ENCODE results near the gene KCTD4. TPM values are rescaled to one million over a fixed set of nuclear protein-coding genes. Genes with fewer than 3 reads are reported as not detected.

KCTD4 gene
- total RNA-seq, 4 donors from 2014 or later: 0.78 TPM; not detected in 3

DNA sequence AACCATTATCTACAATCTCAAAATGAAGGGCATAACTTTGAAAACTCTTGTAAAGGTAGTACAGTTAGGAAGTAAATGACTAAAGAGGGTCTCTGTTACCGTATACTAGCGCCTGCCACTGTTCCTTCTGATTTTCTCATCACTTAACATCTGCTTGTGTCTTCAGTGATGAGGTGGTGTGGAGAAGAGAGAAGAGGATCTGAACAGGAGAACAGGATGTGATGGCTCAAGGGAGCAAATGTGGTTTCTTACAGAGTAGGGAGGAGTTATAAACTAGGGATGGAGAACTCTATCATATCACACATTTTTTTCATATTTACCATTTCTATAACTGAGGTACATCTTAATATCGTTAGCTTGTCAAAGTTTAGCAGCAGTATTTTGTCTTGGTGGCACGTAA, 1.1 kb downstream of the KCTD4 start:
- H3K36me3 ChIP-seq: peaks cover 0 to 4% of the 10 kb centered on the region in 2 donors
- no peak overlapping the region for H3K4me3 ChIP-seq
- H3K27me3 ChIP-seq: no peaks in the 10 kb centered on the region
- H3K9me3 ChIP-seq: no peaks in the 10 kb centered on the region
- H3K4me1 ChIP-seq: peaks cover 0 to 2% (median 0%) of the 10 kb centered on the region in 3 donors
- no peak for TF ChIP-seq EP300 (IDR thresholded peaks at IDR 0.05)
- no peak for TF ChIP-seq POLR2A (IDR thresholded peaks at IDR 0.05)
- TF ChIP-seq POLR2AphosphoS5 (IDR thresholded peaks at IDR 0.05): no peak
- TF ChIP-seq, protein P1, sequence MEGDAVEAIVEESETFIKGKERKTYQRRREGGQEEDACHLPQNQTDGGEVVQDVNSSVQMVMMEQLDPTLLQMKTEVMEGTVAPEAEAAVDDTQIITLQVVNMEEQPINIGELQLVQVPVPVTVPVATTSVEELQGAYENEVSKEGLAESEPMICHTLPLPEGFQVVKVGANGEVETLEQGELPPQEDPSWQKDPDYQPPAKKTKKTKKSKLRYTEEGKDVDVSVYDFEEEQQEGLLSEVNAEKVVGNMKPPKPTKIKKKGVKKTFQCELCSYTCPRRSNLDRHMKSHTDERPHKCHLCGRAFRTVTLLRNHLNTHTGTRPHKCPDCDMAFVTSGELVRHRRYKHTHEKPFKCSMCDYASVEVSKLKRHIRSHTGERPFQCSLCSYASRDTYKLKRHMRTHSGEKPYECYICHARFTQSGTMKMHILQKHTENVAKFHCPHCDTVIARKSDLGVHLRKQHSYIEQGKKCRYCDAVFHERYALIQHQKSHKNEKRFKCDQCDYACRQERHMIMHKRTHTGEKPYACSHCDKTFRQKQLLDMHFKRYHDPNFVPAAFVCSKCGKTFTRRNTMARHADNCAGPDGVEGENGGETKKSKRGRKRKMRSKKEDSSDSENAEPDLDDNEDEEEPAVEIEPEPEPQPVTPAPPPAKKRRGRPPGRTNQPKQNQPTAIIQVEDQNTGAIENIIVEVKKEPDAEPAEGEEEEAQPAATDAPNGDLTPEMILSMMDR (IDR thresholded peaks at IDR 0.05): no peak
- no peak overlapping the region for H3K27ac ChIP-seq
- WGBS, 2 donors (ENCODE audit: low coverage in 1 of 2): 88 to 92% methylated on average over 4 of the region's 4 CpGs
- no peak for ATAC-seq

DNA sequence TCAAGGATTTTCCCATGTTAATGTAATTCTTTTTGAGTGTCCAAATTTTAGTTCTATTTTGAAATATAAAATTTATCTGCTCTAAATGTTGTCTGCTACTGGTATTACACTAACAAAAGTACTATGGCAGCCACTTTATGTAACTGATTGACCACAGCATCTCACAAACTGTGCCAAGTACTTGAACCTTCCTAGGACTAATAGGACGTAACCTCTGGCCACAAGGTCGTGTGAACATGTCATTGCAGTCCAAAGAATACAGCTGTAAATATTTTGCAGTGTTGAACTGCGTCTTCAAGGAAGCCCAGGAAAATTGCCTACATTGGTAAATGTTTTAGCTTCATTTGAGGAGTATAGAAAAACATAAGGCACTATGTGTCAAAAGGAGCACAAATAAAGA, 1.9 kb downstream of the KCTD4 start:
- 100% methylated on average over 1 to 2 of the region's 3 CpGs for WGBS, 2 donors (ENCODE audit: low coverage in 1 of 2)
- Histone ChIP-seq H3K36me3 (peaks cover 0 to 4% of the 10 kb centered on the region in 2 donors), H3K4me3 (no peak overlapping the region), H3K4me1 (peaks cover 0 to 10% (median 0%) of the 10 kb centered on the region in 3 donors), H3K9me3 (no peaks in the 10 kb centered on the region), H3K27ac (no peak overlapping the region), H3K27me3 (no peaks in the 10 kb centered on the region)
- TF ChIP-seq EP300 (IDR thresholded peaks at IDR 0.05) (no peak), POLR2A (IDR thresholded peaks at IDR 0.05) (no peak)
- TF ChIP-seq, protein P1 (IDR thresholded peaks at IDR 0.05): no peak
- ATAC-seq: no peak

DNA sequence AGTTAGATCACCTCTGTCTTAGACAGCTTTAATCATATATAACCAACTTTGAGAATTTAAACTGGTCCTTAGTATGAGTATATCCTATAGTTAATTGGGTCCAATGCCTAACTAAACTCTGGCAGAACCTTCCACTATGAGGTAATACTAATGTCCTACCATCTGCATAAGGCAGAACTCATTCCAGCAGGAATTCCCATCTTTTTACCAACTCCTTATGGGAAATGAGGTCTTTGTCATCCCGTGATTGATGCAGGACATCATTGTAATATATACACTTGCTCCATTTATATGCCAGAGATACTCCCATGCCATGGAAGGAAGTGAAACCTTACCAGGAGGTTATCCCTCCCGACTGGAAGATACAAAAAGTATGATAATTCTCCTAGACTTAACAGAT, 2.8 kb downstream of the KCTD4 start:
- peaks cover 0 to 10% (median 0%) of the 10 kb centered on the region in 3 donors for H3K4me1 ChIP-seq
- H3K36me3 ChIP-seq: peaks cover 0 to 4% of the 10 kb centered on the region in 2 donors
- H3K27me3 ChIP-seq: no peaks in the 10 kb centered on the region
- no peaks in the 10 kb centered on the region for H3K9me3 ChIP-seq
- H3K4me3 ChIP-seq: no peak overlapping the region
- TF ChIP-seq, protein P1 (IDR thresholded peaks at IDR 0.05): no peak
- TF ChIP-seq EP300 (IDR thresholded peaks at IDR 0.05): no peak
- no peak for TF ChIP-seq POLR2AphosphoS5 (IDR thresholded peaks at IDR 0.05)
- no peak for TF ChIP-seq POLR2A (IDR thresholded peaks at IDR 0.05)
- H3K27ac ChIP-seq: no peak overlapping the region
- WGBS, 2 donors (ENCODE audit: low coverage in 1 of 2): 81 to 90% methylated on average over 2 of the region's 2 CpGs
- no peak for ATAC-seq

DNA sequence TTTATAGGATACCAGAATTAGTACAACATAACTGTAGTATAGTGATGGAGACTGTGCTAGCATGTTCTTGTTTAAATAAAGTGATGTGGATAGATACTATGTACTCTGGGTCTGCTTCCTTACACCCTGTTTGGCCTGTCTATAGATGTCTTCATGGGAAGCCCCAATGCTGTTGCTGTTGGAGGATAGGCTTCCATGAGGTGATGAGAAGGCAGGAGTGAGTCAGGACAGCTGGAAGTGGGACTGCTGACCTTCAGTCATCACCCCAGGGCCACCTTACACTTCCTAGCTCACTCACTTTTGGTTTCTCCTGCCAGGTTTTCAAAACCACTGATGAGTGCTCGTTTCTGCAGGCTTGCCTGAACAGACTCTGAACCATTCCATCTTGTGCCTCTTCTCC, 4.2 kb downstream of the KCTD4 start:
- TF ChIP-seq POLR2AphosphoS5 (IDR thresholded peaks at IDR 0.05): no peak
- TF ChIP-seq EP300 (IDR thresholded peaks at IDR 0.05): no peak
- TF ChIP-seq, protein P1 (IDR thresholded peaks at IDR 0.05): no peak
- TF ChIP-seq POLR2A (IDR thresholded peaks at IDR 0.05): no peak
- Histone ChIP-seq H3K27me3 (no peaks in the 10 kb centered on the region), H3K36me3 (no peaks in the 10 kb centered on the region), H3K27ac (no peak overlapping the region), H3K9me3 (no peaks in the 10 kb centered on the region), H3K4me3 (no peak overlapping the region), H3K4me1 (peaks cover 0 to 10% (median 0%) of the 10 kb centered on the region in 3 donors)
- no peak for ATAC-seq
- 57 to 78% methylated on average over 1 of the region's 1 CpG for WGBS, 2 donors (ENCODE audit: low coverage in 1 of 2)

DNA sequence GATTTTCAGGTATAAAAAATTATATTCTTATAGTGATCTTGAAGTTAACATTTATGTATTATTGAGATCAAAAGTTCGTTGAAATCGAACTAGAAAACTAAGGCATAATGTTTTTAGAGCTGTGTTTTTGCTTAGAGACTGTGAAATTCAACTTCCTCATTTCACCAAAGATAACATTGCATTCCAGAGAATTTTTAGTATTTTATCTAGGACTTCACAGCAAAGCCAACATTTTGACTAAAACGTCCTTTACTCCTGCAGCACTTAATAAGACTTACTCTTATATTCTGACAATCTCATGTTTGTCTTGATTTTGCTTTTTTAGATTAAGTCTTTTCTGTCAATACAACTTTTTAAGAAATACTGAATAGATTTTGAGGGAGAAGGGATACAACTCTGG, 4.7 kb downstream of the KCTD4 start:
- no peak overlapping the region for H3K27ac ChIP-seq

More for the DNA sequence above, 4.7 kb downstream of the KCTD4 start:
- Histone ChIP-seq H3K9me3 (no peaks in the 10 kb centered on the region), H3K4me1 (peaks cover 0 to 10% (median 0%) of the 10 kb centered on the region in 3 donors), H3K4me3 (no peak overlapping the region), H3K27me3 (no peaks in the 10 kb centered on the region), H3K36me3 (no peaks in the 10 kb centered on the region)
- WGBS, 2 donors (ENCODE audit: low coverage in 1 of 2): 57 to 77% methylated on average over 3 of the region's 3 CpGs
- TF ChIP-seq POLR2A (IDR thresholded peaks at IDR 0.05): no peak
- no peak for TF ChIP-seq EP300 (IDR thresholded peaks at IDR 0.05)
- no peak for ATAC-seq

Data from gastroesophageal sphincter (tissue), 4 donors.